WTC11 (cell line): ENCODE measurements around the gene LSM2. TPM values are rescaled to one million over a fixed set of nuclear protein-coding genes. Genes with fewer than 3 reads are reported as not detected.

Experiments used
- ATAC-seq: fragments of 200-7000 bp; cut with Tn5 transposase; 2 replicates; pipeline ENCODE4 v1.10.0; 2021; ENCODE audit warnings: mild to moderate bottlenecking, moderate library complexity
- CTCF ChIA-PET: fragments of 300-600 bp; sonication (Branson Sonifier 250); formaldehyde crosslinking; loops from one replicate; lab custom pipeline; 2021; ENCODE audit warnings: antibody characterized with exemption; lab: Charles Lee
- POLR2A ChIA-PET: fragments of 350-600 bp; sonication (Branson Sonifier 250); formaldehyde crosslinking; loops from one replicate; lab custom pipeline; 2021; ENCODE audit warnings: antibody characterized with exemption; lab: Charles Lee
- DNase-seq: peaks from one replicate; pipeline ENCODE4 v3.0.0; 2021; ENCODE audit warnings: low spot score
- H3K27ac Mint-ChIP-seq: 2 replicates; pipeline ENCODE4 v1.8.0; 2021; ENCODE audit warnings: mixed read lengths
- H3K27me3 Mint-ChIP-seq: 2 replicates; pipeline ENCODE4 v1.8.0; 2021; ENCODE audit warnings: low read depth, mild to moderate bottlenecking, moderate library complexity, mixed read lengths
- H3K36me3 Mint-ChIP-seq: 2 replicates; pipeline ENCODE4 v1.8.0; 2021; ENCODE audit warnings: mixed read lengths
- H3K4me1 Mint-ChIP-seq: 2 replicates; pipeline ENCODE4 v1.8.0; 2022; ENCODE audit warnings: mixed read lengths
- H3K4me3 Mint-ChIP-seq: 2 replicates; pipeline ENCODE4 v1.8.0; 2021; ENCODE audit warnings: mild to moderate bottlenecking, moderate library complexity, mixed read lengths
- H3K9me3 Mint-ChIP-seq: 2 replicates; pipeline ENCODE4 v1.8.0; 2021; ENCODE audit warnings: mixed read lengths
- ARID4B ChIP-seq: sonication (generic); formaldehyde crosslinking; IDR thresholded peaks from 2 replicates; pipeline ENCODE4 v1.8.0; 2023; ENCODE audit warnings: missing genetic modification reagents, mild to moderate bottlenecking, borderline replicate concordance
- ATF3 ChIP-seq: sonication (generic); formaldehyde crosslinking; conservative IDR thresholded peaks from 2 replicates; pipeline ENCODE4 v1.8.1; 2022; ENCODE audit warnings: mild to moderate bottlenecking, missing genetic modification reagents
- CBFB ChIP-seq: sonication (generic); formaldehyde crosslinking; IDR thresholded peaks from 2 replicates; pipeline ENCODE4 v1.8.1; 2022; ENCODE audit warnings: mild to moderate bottlenecking, low read depth, missing genetic modification reagents
- ETV6 ChIP-seq: sonication (generic); formaldehyde crosslinking; IDR thresholded peaks from 2 replicates; pipeline ENCODE4 v1.8.1; 2022; ENCODE audit warnings: mild to moderate bottlenecking, missing genetic modification reagents
- FOXJ3 ChIP-seq: sonication (generic); formaldehyde crosslinking; IDR thresholded peaks from 2 replicates; pipeline ENCODE4 v1.9.0; 2021; ENCODE audit warnings: missing genetic modification reagents, mild to moderate bottlenecking, borderline replicate concordance
- FOXP1 ChIP-seq: sonication (generic); formaldehyde crosslinking; IDR thresholded peaks from 2 replicates; pipeline ENCODE4 v1.8.0; 2022; ENCODE audit warnings: missing genetic modification reagents, mild to moderate bottlenecking, moderate library complexity, borderline replicate concordance
- GRHL2 ChIP-seq: fragments of 250-450 bp; sonication (Bioruptor Pico); IDR thresholded peaks from 2 replicates; pipeline ENCODE4 v1.8.0; 2022; ENCODE audit warnings: mild to moderate bottlenecking, moderate library complexity; ENCODE audit not compliant: insufficient replicate concordance, severe bottlenecking
- HMGA2 ChIP-seq: fragments of 250-450 bp; sonication (Bioruptor Pico); IDR thresholded peaks from 2 replicates; pipeline ENCODE4 v1.4.0; 2021; ENCODE audit warnings: mild to moderate bottlenecking, moderate library complexity
- KAT7 ChIP-seq: sonication (generic); formaldehyde crosslinking; IDR thresholded peaks from 2 replicates; pipeline ENCODE4 v1.8.1; 2023; ENCODE audit warnings: missing genetic modification reagents, mild to moderate bottlenecking, borderline replicate concordance
- MXD4 ChIP-seq: fragments of 250-450 bp; sonication (Bioruptor Pico); IDR thresholded peaks from 2 replicates; pipeline ENCODE4 v1.8.0; 2021; ENCODE audit warnings: mild to moderate bottlenecking, moderate library complexity, borderline replicate concordance
- NFYB ChIP-seq: sonication (generic); formaldehyde crosslinking; conservative IDR thresholded peaks from 2 replicates; pipeline ENCODE4 v1.8.0; 2022; ENCODE audit warnings: low read depth, missing genetic modification reagents
- NR3C1 ChIP-seq: sonication (generic); formaldehyde crosslinking; conservative IDR thresholded peaks from 2 replicates; pipeline ENCODE4 v1.8.1; 2023; ENCODE audit warnings: low read depth, mild to moderate bottlenecking, missing genetic modification reagents
- TCF7 ChIP-seq: sonication (generic); formaldehyde crosslinking; IDR thresholded peaks from 2 replicates; pipeline ENCODE4 v1.8.0; 2022; ENCODE audit warnings: mild to moderate bottlenecking, low read depth, missing genetic modification reagents, moderate library complexity
- ZNF263 ChIP-seq: sonication (generic); formaldehyde crosslinking; IDR thresholded peaks from 2 replicates; pipeline ENCODE4 v1.8.1; 2022; ENCODE audit warnings: low read depth, mild to moderate bottlenecking, moderate library complexity, missing genetic modification reagents
- ZNF317 ChIP-seq: sonication (generic); formaldehyde crosslinking; IDR thresholded peaks from 2 replicates; pipeline ENCODE4 v1.8.1; 2023; ENCODE audit warnings: low read depth, mild to moderate bottlenecking, moderate library complexity, missing genetic modification reagents, borderline replicate concordance
- ZNF396 ChIP-seq: fragments of 250-450 bp; sonication (Bioruptor Pico); IDR thresholded peaks from 2 replicates; pipeline ENCODE4 v1.8.0; 2021; ENCODE audit warnings: mild to moderate bottlenecking, moderate library complexity, borderline replicate concordance
- total RNA-seq: library from RNA; stranded (reverse); gene quantifications from 3 replicates; pipeline ENCODE4 v1.2.3, GENCODE V29; 2021
- TF ChIP-seq, protein P1 (sequence below): fragments of 250-450 bp; sonication (Bioruptor Pico); IDR thresholded peaks from 2 replicates; pipeline ENCODE4 v1.9.0; 2021; ENCODE audit warnings: mild to moderate bottlenecking
- TF ChIP-seq, protein P2 (sequence below): sonication (generic); formaldehyde crosslinking; IDR thresholded peaks from 2 replicates; pipeline ENCODE4 v1.8.1; 2022; ENCODE audit warnings: mild to moderate bottlenecking, moderate library complexity, missing genetic modification reagents
- TF ChIP-seq, protein P3 (sequence below): sonication (generic); formaldehyde crosslinking; IDR thresholded peaks from 2 replicates; pipeline ENCODE4 v1.8.0; 2023; ENCODE audit warnings: missing genetic modification reagents

The LSM2 gene
- total RNA-seq, 1 experiment from 2014 or later, result 104 TPM

DNA sequence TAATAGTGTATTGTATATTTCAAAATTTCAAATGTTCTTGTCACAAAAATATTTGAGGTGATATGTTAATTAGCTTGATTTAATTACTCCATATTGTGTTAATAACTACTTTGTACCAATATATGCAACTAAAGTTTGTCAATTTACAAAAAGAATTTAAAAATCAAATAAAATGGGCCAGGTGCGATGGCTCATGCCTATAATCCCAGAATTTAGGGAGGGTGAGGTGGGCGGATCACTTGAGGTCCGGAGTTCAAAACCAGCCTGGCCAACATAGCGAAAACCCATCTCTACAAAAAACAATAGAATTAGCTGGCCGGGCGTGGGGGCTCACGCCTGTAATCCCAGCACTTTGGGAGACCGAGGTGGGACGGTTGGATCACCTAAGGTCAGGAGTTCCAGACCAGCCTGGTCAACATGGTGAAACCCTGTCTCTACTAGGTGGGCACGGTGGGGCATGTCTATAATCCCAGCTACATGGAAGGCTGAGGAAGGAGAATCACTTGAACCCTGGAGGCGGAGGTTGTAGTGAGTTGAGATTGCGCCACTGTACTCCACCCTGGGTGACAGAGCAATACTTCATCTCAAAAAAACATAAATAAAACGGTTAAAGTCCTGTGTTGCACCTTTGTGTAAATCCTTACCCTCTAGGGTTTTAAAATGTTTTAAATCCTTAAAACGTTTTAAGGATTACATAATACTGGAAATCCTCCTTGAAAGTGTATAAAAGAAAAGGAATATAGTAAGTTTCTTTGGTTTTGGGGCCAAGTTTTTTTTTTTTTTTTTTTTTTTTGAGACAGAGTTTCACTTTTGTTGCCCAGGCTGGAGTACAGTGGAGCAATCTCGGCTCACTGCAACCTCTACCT, 24.8 kb upstream of the LSM2 start (continued):
- no peak for TF ChIP-seq ARID4B (CRISPR knock-in tag)
- TF ChIP-seq ZNF396, result no peak
- no peak for TF ChIP-seq FOXP1
- no peak for TF ChIP-seq KAT7 (CRISPR knock-in tag)
- TF ChIP-seq GRHL2, result no peak

DNA sequence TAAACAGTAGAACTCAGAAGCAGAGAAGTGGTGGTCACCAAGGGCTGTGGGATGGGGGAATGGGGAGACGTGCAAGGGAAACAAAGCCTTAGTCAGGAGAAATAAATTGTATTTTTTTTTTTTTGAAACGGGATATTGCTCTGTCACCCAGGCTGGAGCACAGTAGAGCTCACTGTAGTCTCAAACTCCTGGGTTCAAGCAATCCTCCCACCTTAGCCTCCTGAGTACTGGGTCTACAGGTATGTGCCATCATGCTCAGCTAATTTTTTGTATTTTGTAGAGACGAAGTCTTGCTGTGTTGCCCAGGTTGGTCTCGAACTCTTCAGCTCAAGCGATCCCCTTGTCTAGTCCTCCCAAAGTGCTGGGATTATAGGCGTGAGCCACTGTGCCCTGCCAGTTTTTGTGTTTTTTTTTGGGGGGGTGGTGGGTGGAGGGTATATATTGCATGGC, 24.1 kb upstream of the LSM2 start:
- Mint-ChIP-seq H3K27ac (peak overlapping the region; percentile 64; the same call in 1 of the 2 replicates), H3K27me3 (no peaks in the 10 kb centered on the region), H3K4me3 (peak overlapping the region; percentile 98), H3K4me1 (peaks cover 18% of the 10 kb centered on the region), H3K36me3 (peaks cover 11% of the 10 kb centered on the region), H3K9me3 (no peaks in the 10 kb centered on the region)
- ATAC-seq (no peak), DNase-seq (no peak)
- no peak for TF ChIP-seq FOXJ3 (CRISPR knock-in tag)
- TF ChIP-seq, protein P1, sequence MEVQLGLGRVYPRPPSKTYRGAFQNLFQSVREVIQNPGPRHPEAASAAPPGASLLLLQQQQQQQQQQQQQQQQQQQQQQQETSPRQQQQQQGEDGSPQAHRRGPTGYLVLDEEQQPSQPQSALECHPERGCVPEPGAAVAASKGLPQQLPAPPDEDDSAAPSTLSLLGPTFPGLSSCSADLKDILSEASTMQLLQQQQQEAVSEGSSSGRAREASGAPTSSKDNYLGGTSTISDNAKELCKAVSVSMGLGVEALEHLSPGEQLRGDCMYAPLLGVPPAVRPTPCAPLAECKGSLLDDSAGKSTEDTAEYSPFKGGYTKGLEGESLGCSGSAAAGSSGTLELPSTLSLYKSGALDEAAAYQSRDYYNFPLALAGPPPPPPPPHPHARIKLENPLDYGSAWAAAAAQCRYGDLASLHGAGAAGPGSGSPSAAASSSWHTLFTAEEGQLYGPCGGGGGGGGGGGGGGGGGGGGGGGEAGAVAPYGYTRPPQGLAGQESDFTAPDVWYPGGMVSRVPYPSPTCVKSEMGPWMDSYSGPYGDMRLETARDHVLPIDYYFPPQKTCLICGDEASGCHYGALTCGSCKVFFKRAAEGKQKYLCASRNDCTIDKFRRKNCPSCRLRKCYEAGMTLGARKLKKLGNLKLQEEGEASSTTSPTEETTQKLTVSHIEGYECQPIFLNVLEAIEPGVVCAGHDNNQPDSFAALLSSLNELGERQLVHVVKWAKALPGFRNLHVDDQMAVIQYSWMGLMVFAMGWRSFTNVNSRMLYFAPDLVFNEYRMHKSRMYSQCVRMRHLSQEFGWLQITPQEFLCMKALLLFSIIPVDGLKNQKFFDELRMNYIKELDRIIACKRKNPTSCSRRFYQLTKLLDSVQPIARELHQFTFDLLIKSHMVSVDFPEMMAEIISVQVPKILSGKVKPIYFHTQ (CRISPR knock-in tag), result no peak
- TF ChIP-seq HMGA2, result no peak
- no peak for TF ChIP-seq ATF3 (CRISPR knock-in tag)
- no peak for TF ChIP-seq NFYB (CRISPR knock-in tag)
- TF ChIP-seq ZNF263 (CRISPR knock-in tag), result no peak
- no peak for TF ChIP-seq ZNF317
- no peak for TF ChIP-seq MXD4 (CRISPR knock-in tag)
- POLR2A ChIA-PET, result interaction anchor here (1.2 to 1.7 kb wide), 4 partner anchors 16 to 61 kb away, joined by 3 to 10 read pairs (median 6); partner anchors contain the start of genes HSPA1A, HSPA1L and LSM2
- CTCF ChIA-PET, result interaction anchor here (0.6 to 2.9 kb wide), 22 partner anchors 13 to 179 kb away, joined by 3 to 22 read pairs (median 6); partner anchors contain the start of genes CLIC1, DDAH2, HSPA1A and HSPA1L

DNA sequence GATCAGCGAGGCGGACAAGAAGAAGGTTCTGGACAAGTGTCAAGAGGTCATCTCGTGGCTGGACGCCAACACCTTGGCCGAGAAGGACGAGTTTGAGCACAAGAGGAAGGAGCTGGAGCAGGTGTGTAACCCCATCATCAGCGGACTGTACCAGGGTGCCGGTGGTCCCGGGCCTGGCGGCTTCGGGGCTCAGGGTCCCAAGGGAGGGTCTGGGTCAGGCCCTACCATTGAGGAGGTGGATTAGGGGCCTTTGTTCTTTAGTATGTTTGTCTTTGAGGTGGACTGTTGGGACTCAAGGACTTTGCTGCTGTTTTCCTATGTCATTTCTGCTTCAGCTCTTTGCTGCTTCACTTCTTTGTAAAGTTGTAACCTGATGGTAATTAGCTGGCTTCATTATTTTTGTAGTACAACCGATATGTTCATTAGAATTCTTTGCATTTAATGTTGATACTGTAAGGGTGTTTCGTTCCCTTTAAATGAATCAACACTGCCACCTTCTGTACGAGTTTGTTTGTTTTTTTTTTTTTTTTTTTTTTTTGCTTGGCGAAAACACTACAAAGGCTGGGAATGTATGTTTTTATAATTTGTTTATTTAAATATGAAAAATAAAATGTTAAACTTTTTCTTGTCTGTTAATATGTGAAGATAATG, 23.0 kb upstream of the LSM2 start:
- ATAC-seq, result no peak
- H3K4me3 Mint-ChIP-seq, result peak overlapping the region; percentile 98
- TF ChIP-seq ATF3 (CRISPR knock-in tag) (no peak), ETV6 (no peak), NR3C1 (CRISPR knock-in tag) (no peak), CBFB (no peak), TCF7 (no peak)
- TF ChIP-seq, protein P2, sequence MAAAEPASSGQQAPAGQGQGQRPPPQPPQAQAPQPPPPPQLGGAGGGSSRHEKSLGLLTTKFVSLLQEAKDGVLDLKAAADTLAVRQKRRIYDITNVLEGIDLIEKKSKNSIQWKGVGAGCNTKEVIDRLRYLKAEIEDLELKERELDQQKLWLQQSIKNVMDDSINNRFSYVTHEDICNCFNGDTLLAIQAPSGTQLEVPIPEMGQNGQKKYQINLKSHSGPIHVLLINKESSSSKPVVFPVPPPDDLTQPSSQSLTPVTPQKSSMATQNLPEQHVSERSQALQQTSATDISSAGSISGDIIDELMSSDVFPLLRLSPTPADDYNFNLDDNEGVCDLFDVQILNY (CRISPR knock-in tag), result no peak
- TF ChIP-seq, protein P3, sequence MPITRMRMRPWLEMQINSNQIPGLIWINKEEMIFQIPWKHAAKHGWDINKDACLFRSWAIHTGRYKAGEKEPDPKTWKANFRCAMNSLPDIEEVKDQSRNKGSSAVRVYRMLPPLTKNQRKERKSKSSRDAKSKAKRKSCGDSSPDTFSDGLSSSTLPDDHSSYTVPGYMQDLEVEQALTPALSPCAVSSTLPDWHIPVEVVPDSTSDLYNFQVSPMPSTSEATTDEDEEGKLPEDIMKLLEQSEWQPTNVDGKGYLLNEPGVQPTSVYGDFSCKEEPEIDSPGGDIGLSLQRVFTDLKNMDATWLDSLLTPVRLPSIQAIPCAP (CRISPR knock-in tag), result no peak
- TF ChIP-seq, all 79 proteins: peak for 0
- H3K27me3 Mint-ChIP-seq, result no peaks in the 10 kb centered on the region
- ChIA-PET CTCF (interaction anchor here (0.7 to 2.9 kb wide), 17 partner anchors 14 to 1190 kb away, joined by 3 to 22 read pairs (median 9); partner anchors contain the start of genes CLIC1, DDAH2, HSPA1A and HSPA1L), POLR2A (interaction anchor here (0.7 to 1.7 kb wide), 5 partner anchors 15 to 34 kb away, joined by 6 to 10 read pairs (median 7); partner anchors contain the start of genes HSPA1A, HSPA1L and LSM2)
- H3K4me1 Mint-ChIP-seq, result peaks cover 26% of the 10 kb centered on the region
- no peak overlapping the region; the same call in 1 of the 2 replicates for H3K27ac Mint-ChIP-seq
- no peak for DNase-seq
- peaks cover under 1% of the 10 kb centered on the region for H3K36me3 Mint-ChIP-seq
- no peaks in the 10 kb centered on the region for H3K9me3 Mint-ChIP-seq
